Measurements from ENCODE around the gene ELL. TPM values are rescaled to one million over a fixed set of nuclear protein-coding genes. Genes with fewer than 3 reads are reported as not detected.

Gene ELL
- total RNA-seq, 1 experiment from 2014 or later: 17.3 TPM

GRCh38 chr19:18521692-18522123, at the start of gene ELL (continued):
- TF ChIP-seq SOX15 (CRISPR knock-in tag; IDR thresholded peaks at IDR 0.05) (no peak), NFE2L1 (CRISPR knock-in tag; IDR thresholded peaks at IDR 0.05) (no peak), E2F5 (CRISPR knock-in tag; IDR thresholded peaks at IDR 0.05) (0 out of 2 replicates have a peak, but pooled peaks have one; percentile 38), IRF2 (CRISPR knock-in tag; IDR thresholded peaks at IDR 0.05; ENCODE audit: borderline replicate concordance, low read depth) (no peak), ZNF121 (CRISPR knock-in tag; IDR thresholded peaks at IDR 0.05) (no peak), PREB (CRISPR knock-in tag; IDR thresholded peaks at IDR 0.05; ENCODE audit: borderline replicate concordance) (no peak)

GRCh38 chr19:18568367-18568766, 46.5 kb upstream of the ELL start:
- Mint-ChIP-seq H3K36me3 (peaks cover 62% of the 10 kb centered on the region), H3K9me3 (no peaks in the 10 kb centered on the region), H3K4me1 (peaks cover 14% of the 10 kb centered on the region), H3K27me3 (ENCODE audit: low read depth) (no peaks in the 10 kb centered on the region), H3K27ac (no peak overlapping the region), H3K4me3 (no peak overlapping the region)
- DNase-seq (ENCODE audit: low spot score) (no peak), ATAC-seq (no peak)
- ChIA-PET CTCF (no interaction called here), POLR2A (no interaction called here)
- no peak for TF ChIP-seq AR (CRISPR knock-in tag; IDR thresholded peaks at IDR 0.05)
- no peak for TF ChIP-seq ZNF281 (CRISPR knock-in tag; IDR thresholded peaks at IDR 0.05)
- TF ChIP-seq ZBTB43 (CRISPR knock-in tag; IDR thresholded peaks at IDR 0.05): no peak
- no peak for TF ChIP-seq CDX4 (CRISPR knock-in tag; IDR thresholded peaks at IDR 0.05; ENCODE audit: borderline replicate concordance)

GRCh38 chr19:18566953-18567352, 45.1 kb upstream of the ELL start:
- ChIA-PET POLR2A (interaction anchor here (0.5 to 0.6 kb wide), 2 partner anchors 8 to 116 kb away, joined by 3 read pairs; no protein-coding TSS in a partner anchor), CTCF (interaction anchor here (0.9 kb wide), 1 partner anchor 9 kb away, joined by 3 read pairs; the partner anchor contains the start of gene KXD1)
- no peaks in the 10 kb centered on the region for H3K27me3 Mint-ChIP-seq (ENCODE audit: low read depth)
- H3K4me1 Mint-ChIP-seq: 0 out of 2 replicates have a peak, but pooled peaks cover 2% of the 10 kb centered on the region
- DNase-seq (ENCODE audit: low spot score) (no peak), ATAC-seq (no peak)
- H3K4me3 Mint-ChIP-seq: no peak overlapping the region
- no peaks in the 10 kb centered on the region for H3K9me3 Mint-ChIP-seq
- peaks cover 58% of the 10 kb centered on the region for H3K36me3 Mint-ChIP-seq
- TF ChIP-seq TP53 (CRISPR knock-in tag; IDR thresholded peaks at IDR 0.05): no peak
- H3K27ac Mint-ChIP-seq: no peak overlapping the region
